GM12801 (cell line): ENCODE measurements around the gene GPC3.

ENCODE experiments used
- TF ChIP-seq, protein P1 (sequence below): IDR thresholded peaks from one replicate; pipeline ENCODE4 v1.5.1; 2011; ENCODE audit warnings: control low read depth; ENCODE audit not compliant: insufficient read length; ENCODE audit errors: extremely low read depth

The GPC3 gene

DNA sequence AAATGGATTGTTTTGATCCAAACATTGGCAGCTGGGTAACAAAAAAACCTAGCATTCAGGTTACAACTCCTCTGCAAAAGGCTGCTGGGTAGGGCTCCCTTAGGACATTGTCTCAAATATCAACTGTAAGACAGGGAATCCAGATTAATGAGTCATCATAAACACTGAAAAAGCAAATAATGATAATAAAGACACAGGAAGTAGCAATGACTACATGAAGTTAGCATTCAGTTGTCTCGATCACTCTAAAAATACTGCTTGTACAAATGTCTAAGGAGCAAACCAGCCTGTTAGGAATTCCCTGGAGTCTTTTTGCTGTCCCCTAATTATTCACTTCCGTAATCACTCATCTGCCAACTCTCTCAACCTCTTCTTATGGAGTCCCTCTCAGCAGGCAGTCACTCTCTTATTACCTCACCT is 259.2 kb downstream of the GPC3 start:
- TF ChIP-seq, protein P1, sequence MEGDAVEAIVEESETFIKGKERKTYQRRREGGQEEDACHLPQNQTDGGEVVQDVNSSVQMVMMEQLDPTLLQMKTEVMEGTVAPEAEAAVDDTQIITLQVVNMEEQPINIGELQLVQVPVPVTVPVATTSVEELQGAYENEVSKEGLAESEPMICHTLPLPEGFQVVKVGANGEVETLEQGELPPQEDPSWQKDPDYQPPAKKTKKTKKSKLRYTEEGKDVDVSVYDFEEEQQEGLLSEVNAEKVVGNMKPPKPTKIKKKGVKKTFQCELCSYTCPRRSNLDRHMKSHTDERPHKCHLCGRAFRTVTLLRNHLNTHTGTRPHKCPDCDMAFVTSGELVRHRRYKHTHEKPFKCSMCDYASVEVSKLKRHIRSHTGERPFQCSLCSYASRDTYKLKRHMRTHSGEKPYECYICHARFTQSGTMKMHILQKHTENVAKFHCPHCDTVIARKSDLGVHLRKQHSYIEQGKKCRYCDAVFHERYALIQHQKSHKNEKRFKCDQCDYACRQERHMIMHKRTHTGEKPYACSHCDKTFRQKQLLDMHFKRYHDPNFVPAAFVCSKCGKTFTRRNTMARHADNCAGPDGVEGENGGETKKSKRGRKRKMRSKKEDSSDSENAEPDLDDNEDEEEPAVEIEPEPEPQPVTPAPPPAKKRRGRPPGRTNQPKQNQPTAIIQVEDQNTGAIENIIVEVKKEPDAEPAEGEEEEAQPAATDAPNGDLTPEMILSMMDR = no peak

DNA sequence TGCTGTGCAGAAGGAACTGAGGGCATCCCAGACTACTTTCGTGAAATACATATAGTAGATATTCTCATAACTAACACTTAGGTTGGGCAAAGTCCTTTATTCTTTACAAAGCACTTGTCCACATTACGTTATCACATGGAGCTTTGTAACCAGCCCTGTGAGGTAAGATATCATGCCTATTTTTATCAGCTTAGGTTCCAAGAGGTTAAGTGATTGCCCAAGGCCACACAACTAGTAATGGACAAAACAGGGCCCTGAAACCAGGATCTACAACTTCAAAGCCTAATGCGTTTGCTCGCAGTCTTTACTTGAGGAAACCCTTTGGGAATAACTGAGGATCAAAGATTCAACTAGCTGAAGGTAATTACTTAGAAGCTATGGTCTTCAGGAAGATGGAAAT is 261.5 kb downstream of the GPC3 start:
- TF ChIP-seq, protein P1 = no peak

DNA sequence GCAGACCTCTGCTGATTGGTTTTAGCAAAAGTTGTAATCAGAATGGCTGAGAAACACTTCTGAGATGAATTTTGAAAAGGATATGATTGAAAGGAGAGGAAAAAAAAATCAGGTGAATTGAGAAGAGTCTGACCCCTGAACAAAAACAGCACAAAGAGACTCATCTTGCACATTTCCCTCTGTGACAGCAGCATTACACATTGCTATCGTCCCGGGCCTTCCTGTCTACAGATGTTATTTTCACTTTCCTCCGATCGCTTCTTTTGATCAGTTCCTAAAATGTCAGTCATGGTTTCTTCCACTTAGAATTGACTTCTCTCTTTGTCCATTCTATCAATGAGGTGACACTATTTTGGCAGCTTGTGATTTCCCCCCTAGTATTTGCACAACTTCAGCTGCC is 262.6 kb downstream of the GPC3 start:
- TF ChIP-seq, protein P1 = no peak

DNA sequence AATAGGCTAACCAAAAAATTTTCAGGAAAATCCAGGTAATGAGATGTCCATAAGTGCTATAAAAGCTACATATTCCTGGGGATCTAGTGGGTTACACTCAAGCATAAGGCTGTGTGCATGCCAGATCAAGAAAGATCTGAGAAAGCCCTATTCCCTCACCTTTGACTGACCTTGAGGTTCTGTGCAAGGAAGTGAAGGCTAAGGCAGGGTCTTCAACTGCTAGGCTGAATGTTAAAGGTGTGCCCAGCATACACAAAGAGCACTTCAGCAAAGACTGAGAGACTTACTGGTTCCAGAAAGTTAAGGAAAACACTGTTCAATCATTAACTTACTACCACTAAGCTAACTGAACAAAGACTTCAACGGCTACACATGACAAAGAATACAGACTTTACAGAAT is 269.7 kb downstream of the GPC3 start:
- TF ChIP-seq, protein P1 = no peak

DNA sequence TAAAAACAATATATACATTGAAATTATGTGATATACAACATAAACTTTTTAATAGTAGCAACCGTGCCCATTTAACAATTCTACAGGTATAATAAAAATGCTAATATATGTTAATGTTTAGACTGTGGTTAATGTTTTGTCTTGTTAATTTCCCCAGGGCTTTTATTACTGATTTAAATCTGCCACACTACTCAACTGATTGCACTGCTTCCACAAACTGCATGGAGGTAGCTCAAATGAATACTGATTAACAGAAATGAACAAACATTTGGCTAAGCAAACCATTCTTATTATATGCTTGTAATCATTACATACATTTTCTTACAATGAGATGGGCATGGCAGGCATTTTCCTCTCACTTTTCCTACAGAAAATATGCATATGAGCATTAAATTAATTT is 275.9 kb downstream of the GPC3 start:
- TF ChIP-seq, protein P1 = no peak

DNA sequence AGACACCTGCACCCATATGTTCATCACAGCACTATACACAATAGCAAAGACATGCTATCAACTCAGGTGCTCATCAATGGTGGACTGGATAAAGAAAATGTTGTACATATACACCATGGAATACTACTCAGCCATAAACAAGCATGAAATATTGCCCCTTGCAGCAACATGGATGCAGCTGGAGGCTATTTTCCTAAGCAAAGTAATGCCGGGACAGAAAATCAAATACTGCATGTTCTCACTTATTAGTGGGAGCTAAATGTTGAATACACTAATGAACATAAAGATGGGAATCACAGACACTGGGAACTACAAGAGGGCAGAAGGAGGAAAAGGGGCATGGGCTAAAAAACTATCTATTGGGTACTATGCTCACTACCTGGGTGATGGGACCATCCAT is 278.5 kb downstream of the GPC3 start:
- TF ChIP-seq, protein P1 = no peak

DNA sequence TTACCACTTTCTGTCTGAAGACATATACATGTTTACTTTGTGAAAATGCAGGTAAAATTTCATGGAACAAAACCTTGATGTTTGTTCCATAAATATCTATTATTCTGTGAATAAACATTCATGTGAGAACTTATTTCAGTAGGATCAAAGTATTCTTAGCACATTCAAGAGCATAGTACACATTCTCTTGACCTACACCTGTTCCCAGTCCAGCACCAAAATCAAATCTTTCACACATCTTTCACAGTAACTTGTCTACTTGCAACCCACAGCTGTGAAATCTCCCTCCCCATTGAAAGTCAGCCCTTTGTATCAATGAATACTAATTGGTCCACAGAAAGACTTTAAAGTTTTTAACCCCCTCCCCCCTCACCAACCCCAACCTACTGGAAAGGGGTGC is 283.2 kb downstream of the GPC3 start:
- TF ChIP-seq, protein P1 = no peak
